ENCODE results near the gene MTHFS.

- no peak for TF ChIP-seq CTCF (IDR thresholded peaks at IDR 0.05; ENCODE audit: low read depth, low read length, poor library complexity, severe bottlenecking)
- TF ChIP-seq EZH2phosphoT487 (IDR thresholded peaks at IDR 0.05; ENCODE audit: borderline replicate concordance, low read length): no peak
Measured at GRCh38 chr15:79900087-79900486, 3.3 kb upstream of the MTHFS start.

All from DOHH2 (cell line).